ENCODE measurements around the gene ARL6.

ARL6 gene

GRCh38 chr3:97822359-97822775 is 57.8 kb downstream of the ARL6 start (continued):
- TF ChIP-seq ZXDB (tag by site-specific recombination; IDR thresholded peaks at IDR 0.05) = no peak
- no peak for TF ChIP-seq SALL2 (tag by site-specific recombination; IDR thresholded peaks at IDR 0.05; ENCODE audit: borderline replicate concordance)
- TF ChIP-seq ZBTB26 (tag by site-specific recombination; optimal IDR thresholded peaks at IDR 0.05) = peak; percentile 53
- no peak for TF ChIP-seq ZNF664 (tag by site-specific recombination; IDR thresholded peaks at IDR 0.05)
- no peak for TF ChIP-seq BCL11A (tag by site-specific recombination; IDR thresholded peaks at IDR 0.05; ENCODE audit: low read depth)
- TF ChIP-seq TRIM28 (IDR thresholded peaks at IDR 0.05; ENCODE audit: borderline replicate concordance, low read length) = no peak
- no peak for TF ChIP-seq ZNF624 (tag by site-specific recombination; IDR thresholded peaks at IDR 0.05)
- no peak for TF ChIP-seq ZNF580 (tag by site-specific recombination; IDR thresholded peaks at IDR 0.05)
- TF ChIP-seq ZNF132 (tag by site-specific recombination; IDR thresholded peaks at IDR 0.05; ENCODE audit: borderline replicate concordance) = no peak
- no peak for TF ChIP-seq GLIS1 (tag by site-specific recombination; IDR thresholded peaks at IDR 0.05)
- no peak for TF ChIP-seq ZNF654 (tag by site-specific recombination; IDR thresholded peaks at IDR 0.05; ENCODE audit: low read depth)
- no peak for TF ChIP-seq ZBTB44 (tag by site-specific recombination; IDR thresholded peaks at IDR 0.05)
- no peak for TF ChIP-seq ZSCAN16 (tag by site-specific recombination; IDR thresholded peaks at IDR 0.05)
- no peak for TF ChIP-seq HOXC10 (CRISPR knock-in tag; IDR thresholded peaks at IDR 0.05)
- TF ChIP-seq ZNF266 (tag by site-specific recombination; IDR thresholded peaks at IDR 0.05; ENCODE audit: low read depth) = no peak
- TF ChIP-seq ZNF2 (tag by site-specific recombination; IDR thresholded peaks at IDR 0.05) = no peak
- TF ChIP-seq ZNF274 (IDR thresholded peaks at IDR 0.05; ENCODE audit: low read length) = no peak
- TF ChIP-seq ZNF274 (tag by site-specific recombination; IDR thresholded peaks at IDR 0.05; ENCODE audit: borderline replicate concordance) = no peak
- TF ChIP-seq ZBTB17 (tag by site-specific recombination; IDR thresholded peaks at IDR 0.05) = peak; percentile 91
- TF ChIP-seq ZNF548 (tag by site-specific recombination; IDR thresholded peaks at IDR 0.05) = no peak
- TF ChIP-seq PRDM2 (tag by site-specific recombination; IDR thresholded peaks at IDR 0.05; ENCODE audit: borderline replicate concordance) = no peak
- no peak for TF ChIP-seq TCF7L2 (IDR thresholded peaks at IDR 0.05; ENCODE audit: borderline replicate concordance, low read depth, low read length)
- TF ChIP-seq PBX3 (CRISPR knock-in tag; IDR thresholded peaks at IDR 0.05) = no peak
- no peak for TF ChIP-seq KLF8 (tag by site-specific recombination; IDR thresholded peaks at IDR 0.05)
- TF ChIP-seq ZNF398 (tag by site-specific recombination; IDR thresholded peaks at IDR 0.05) = no peak
- no peak for TF ChIP-seq ZNF324 (tag by site-specific recombination; IDR thresholded peaks at IDR 0.05)
- TF ChIP-seq ZNF596 (tag by site-specific recombination; IDR thresholded peaks at IDR 0.05) = no peak

Data from HEK293 (cell line).